A673 (cell line): ENCODE results near the gene MUC22. TPM values are rescaled to one million over a fixed set of nuclear protein-coding genes. Genes with fewer than 3 reads are reported as not detected.

Source experiments
- BruUV-seq: library from RNA; stranded (reverse); fragments of 400-500 nt; replicated peaks from 2 replicates; lab custom pipeline; 2021; lab: Mats Ljungman, UMichigan
- CTCF ChIA-PET: fragments of 300-600 bp; sonication (Branson Sonifier 250); formaldehyde crosslinking; loops from one replicate; lab custom pipeline; 2022; ENCODE audit warnings: antibody characterized with exemption; lab: Charles Lee
- POLR2A ChIA-PET: fragments of 300-600 bp; sonication (Branson Sonifier 250); formaldehyde crosslinking; loops from one replicate; lab custom pipeline; 2022; ENCODE audit warnings: antibody characterized with exemption; ENCODE audit not compliant: low non-redundant PET; lab: Charles Lee
- DNase-seq: peaks from one replicate; pipeline ENCODE4 v3.0.0-alpha.2; 2015; ENCODE audit warnings: low spot score
- H3K27ac ChIP-seq: fragments of 200-600 bp; sonication (generic); 2 replicates; pipeline ENCODE4 v1.5.1; 2016; ENCODE audit warnings: mixed run types, low read depth, mild to moderate bottlenecking, mixed read lengths, antibody characterized with exemption, low read length; ENCODE audit not compliant: poor library complexity, severe bottlenecking
- H3K27me3 ChIP-seq: fragments of 200-600 bp; sonication (generic); replicated peaks from 2 replicates; pipeline ENCODE4 v1.6.1; 2017; ENCODE audit warnings: mixed run types, low read depth, mild to moderate bottlenecking, mixed read lengths, antibody characterized with exemption, low read length; ENCODE audit not compliant: insufficient read depth, poor library complexity
- H3K36me3 ChIP-seq: fragments of 200-600 bp; sonication (generic); 2 replicates; pipeline ENCODE4 v1.6.1; 2016; ENCODE audit warnings: mixed run types, mild to moderate bottlenecking, mixed read lengths, antibody characterized with exemption, low read length; ENCODE audit not compliant: insufficient read depth, poor library complexity, severe bottlenecking
- H3K4me1 ChIP-seq: fragments of 200-600 bp; sonication (generic); 2 replicates; pipeline ENCODE4 v1.6.1; 2017; ENCODE audit warnings: mixed run types, mild to moderate bottlenecking, mixed read lengths, antibody characterized with exemption, low read length; ENCODE audit not compliant: insufficient read depth, poor library complexity, severe bottlenecking
- H3K4me3 ChIP-seq: fragments of 200-600 bp; sonication (generic); 2 replicates; pipeline ENCODE4 v1.5.1; 2016; ENCODE audit warnings: low read depth, mixed run types, mild to moderate bottlenecking, mixed read lengths, low read length; ENCODE audit not compliant: poor library complexity, severe bottlenecking
- H3K9me3 ChIP-seq: fragments of 200-600 bp; sonication (generic); 2 replicates; pipeline ENCODE4 v1.6.1; 2016; ENCODE audit warnings: mixed run types, low read depth, mild to moderate bottlenecking, mixed read lengths, antibody characterized with exemption, low read length; ENCODE audit not compliant: poor library complexity, severe bottlenecking
- CTCF ChIP-seq: fragments of 300-800, 200-600 bp; sonication (generic); conservative IDR thresholded peaks from 2 replicates; pipeline ENCODE4 v1.5.1; 2017; ENCODE audit warnings: low read depth, mild to moderate bottlenecking, antibody characterized with exemption, low read length, moderate library complexity, mixed read lengths
- EZH2 ChIP-seq: fragments of 200-600 bp; sonication (generic); IDR thresholded peaks from 2 replicates; pipeline ENCODE4 v1.6.1; 2017; ENCODE audit warnings: borderline replicate concordance, low read depth, mild to moderate bottlenecking, mixed read lengths, antibody characterized with exemption, low read length; ENCODE audit not compliant: poor library complexity, severe bottlenecking
- intact Hi-C: fragments of 100-400 bp; cut with micrococcal nuclease; formaldehyde crosslinking; loops from one replicate; pipeline ENCODE4 v1.10.0; 2022; ENCODE audit not compliant: unreplicated experiment
- total RNA-seq: library from RNA; stranded (reverse); gene quantifications from 2 replicates; pipeline ENCODE4 v1.2.3, GENCODE V29; 2021

The MUC22 gene
- total RNA-seq, 1 experiment from 2014 or later = not detected

- no peaks in the 10 kb centered on the region for H3K36me3 ChIP-seq
- H3K4me3 ChIP-seq = no peak overlapping the region
- no peaks in the 10 kb centered on the region for H3K9me3 ChIP-seq
- POLR2A ChIA-PET = no interaction called here
- TF ChIP-seq EZH2 (no peak), CTCF (no peak)
- peaks cover 11% of the 10 kb centered on the region for H3K4me1 ChIP-seq
- CTCF ChIA-PET = no interaction called here
- intact Hi-C loops = no loop called here
- H3K27ac ChIP-seq = no peak overlapping the region
- no peaks in the 10 kb centered on the region for H3K27me3 ChIP-seq
- BruUV-seq = no TSS peak
- DNase-seq = no peak
Observed at GRCh38 chr6:30979141-30979540, 31.1 kb upstream of the MUC22 start.

GRCh38 chr6:30979690-30980089, 30.6 kb upstream of the MUC22 start:
- H3K27me3 ChIP-seq = no peaks in the 10 kb centered on the region
- H3K4me3 ChIP-seq = no peak overlapping the region
- intact Hi-C loops = no loop called here
- peaks cover 11% of the 10 kb centered on the region for H3K4me1 ChIP-seq
- DNase-seq = no peak
- H3K9me3 ChIP-seq = no peaks in the 10 kb centered on the region
- TF ChIP-seq CTCF (no peak), EZH2 (no peak)
- H3K27ac ChIP-seq = no peak overlapping the region
- H3K36me3 ChIP-seq = no peaks in the 10 kb centered on the region
- CTCF ChIA-PET = no interaction called here
- POLR2A ChIA-PET = no interaction called here
- BruUV-seq = no TSS peak

GRCh38 chr6:30981942-30982772, 28.1 kb upstream of the MUC22 start:
- Histone ChIP-seq H3K27me3 (no peaks in the 10 kb centered on the region), H3K4me1 (peaks cover 11% of the 10 kb centered on the region), H3K36me3 (no peaks in the 10 kb centered on the region), H3K4me3 (peak overlapping the region; percentile 28), H3K9me3 (no peaks in the 10 kb centered on the region), H3K27ac (peak overlapping the region; percentile 28)
- intact Hi-C loops = no loop called here
- TF ChIP-seq EZH2 (no peak), CTCF (peak; percentile 29; the same call in 1 of the 2 replicates)
- BruUV-seq = no TSS peak
- ChIA-PET POLR2A (no interaction called here), CTCF (interaction anchor here (0.7 kb wide), 1 partner anchor 105 kb away, joined by 5 read pairs; no protein-coding TSS in a partner anchor)
- peak; percentile 79 for DNase-seq
